Activated naive CD8-positive, alpha-beta T cell treated with anti-CD3 and anti-CD28 coated beads, Interleukin-2, amount 10 ng/mL, durations not matched to agents 7 days and 5 days (primary cell): ENCODE results near the gene TMPRSS11B. TPM values are rescaled to one million over a fixed set of nuclear protein-coding genes. Genes with fewer than 3 reads are reported as not detected.
"Not testable (repeated sequence)": the region's sequence is repeated elsewhere in the genome, so short reads cannot be mapped to it uniquely, and the experiment has no call there.

ENCODE experiments used
- ATAC-seq: fragments of 150-1000 bp; cut with Tn5 transposase; one replicate; pipeline ENCODE4 v1.10.0; 2021; ENCODE audit warnings: low read depth, moderate library complexity
- POLR2A ChIA-PET: fragments of 350-600 bp; sonication (Branson Sonifier 250); formaldehyde crosslinking; loops from one replicate; lab custom pipeline; 2021; ENCODE audit warnings: antibody characterized with exemption; lab: Charles Lee
- DNase-seq: peaks from one replicate; pipeline ENCODE4 v3.0.0; 2021
- H3K27ac Mint-ChIP-seq: one replicate; pipeline ENCODE4 v1.8.0; 2022; ENCODE audit warnings: mild to moderate bottlenecking, mixed read lengths
- H3K27me3 Mint-ChIP-seq: one replicate; pipeline ENCODE4 v1.8.0; 2022; ENCODE audit warnings: mild to moderate bottlenecking, moderate library complexity, mixed read lengths
- H3K36me3 Mint-ChIP-seq: one replicate; pipeline ENCODE4 v1.8.0; 2021; ENCODE audit warnings: mild to moderate bottlenecking, mixed read lengths
- H3K4me1 Mint-ChIP-seq: one replicate; pipeline ENCODE4 v1.8.0; 2021; ENCODE audit warnings: mixed read lengths
- H3K4me3 Mint-ChIP-seq: one replicate; pipeline ENCODE4 v1.8.0; 2022; ENCODE audit warnings: mild to moderate bottlenecking, moderate library complexity, mixed read lengths
- H3K9me3 Mint-ChIP-seq: one replicate; pipeline ENCODE4 v1.8.0; 2021; ENCODE audit warnings: mixed read lengths
- total RNA-seq, 2 experiments: library from RNA; stranded (reverse); gene quantifications; one replicate each; pipeline ENCODE4 v1.2.3, GENCODE V29; 2021

The TMPRSS11B gene
- not detected for total RNA-seq

GRCh38 chr4:68245594-68245993 lies at the start of gene TMPRSS11B:
Gene TMPRSS11B, minus strand, starts transcription at chr4:68245694. Its CDS starts 136 bp downstream, at chr4:68245558.
- peaks cover 4% of the 10 kb centered on the region for H3K9me3 Mint-ChIP-seq
- H3K27me3 Mint-ChIP-seq: no peaks in the 10 kb centered on the region
- no peak within 1 kb of the TSS for H3K27ac Mint-ChIP-seq
- no peak within 1 kb of the TSS for H3K4me3 Mint-ChIP-seq
- POLR2A ChIA-PET: no interaction called here
- DNase-seq (no peak), ATAC-seq (no peak)
- peaks cover 1% of the 10 kb centered on the region for H3K36me3 Mint-ChIP-seq
- H3K4me1 Mint-ChIP-seq: peaks cover 2% of the 10 kb centered on the region

GRCh38 chr4:68291256-68291655 lies 45.8 kb upstream of the TMPRSS11B start:
- no peak overlapping the region for H3K4me3 Mint-ChIP-seq
- DNase-seq (no peak), ATAC-seq (no peak)
- no peaks in the 10 kb centered on the region for H3K9me3 Mint-ChIP-seq
- H3K36me3 Mint-ChIP-seq: no peaks in the 10 kb centered on the region
- no peak overlapping the region for H3K27ac Mint-ChIP-seq
- H3K27me3 Mint-ChIP-seq: no peaks in the 10 kb centered on the region
- POLR2A ChIA-PET: no interaction called here
- H3K4me1 Mint-ChIP-seq: no peaks in the 10 kb centered on the region

- H3K4me3 Mint-ChIP-seq: no peak overlapping the region
- POLR2A ChIA-PET: no interaction called here
Observed at GRCh38 chr4:68288393-68288740, 42.9 kb upstream of the TMPRSS11B start.

GRCh38 chr4:68287704-68288392 lies 42.4 kb upstream of the TMPRSS11B start:
- no peak for ATAC-seq
- DNase-seq: no peak
- H3K9me3 Mint-ChIP-seq: no peaks in the 10 kb centered on the region
- H3K27me3 Mint-ChIP-seq: peaks cover 2% of the 10 kb centered on the region
- no peaks in the 10 kb centered on the region for H3K4me1 Mint-ChIP-seq
- H3K36me3 Mint-ChIP-seq: no peaks in the 10 kb centered on the region
- POLR2A ChIA-PET: no interaction called here
- no peak overlapping the region for H3K27ac Mint-ChIP-seq
- H3K4me3 Mint-ChIP-seq: no peak overlapping the region

More at GRCh38 chr4:68288393-68288740, 42.9 kb upstream of the TMPRSS11B start:
- H3K4me1 Mint-ChIP-seq: no peaks in the 10 kb centered on the region
- H3K36me3 Mint-ChIP-seq: no peaks in the 10 kb centered on the region
- no peak for DNase-seq
- no peak for ATAC-seq
- H3K27ac Mint-ChIP-seq: no peak overlapping the region
- H3K9me3 Mint-ChIP-seq: no peaks in the 10 kb centered on the region
- H3K27me3 Mint-ChIP-seq: peaks cover 2% of the 10 kb centered on the region

- DNase-seq (no peak), ATAC-seq (no peak)
- H3K9me3 Mint-ChIP-seq: no peaks in the 10 kb centered on the region
- POLR2A ChIA-PET: no interaction called here
- no peak overlapping the region for H3K4me3 Mint-ChIP-seq
- H3K4me1 Mint-ChIP-seq: no peaks in the 10 kb centered on the region
- peaks cover 2% of the 10 kb centered on the region for H3K27me3 Mint-ChIP-seq
- H3K36me3 Mint-ChIP-seq: no peaks in the 10 kb centered on the region
- H3K27ac Mint-ChIP-seq: no peak overlapping the region
Observed at GRCh38 chr4:68283714-68284113, 38.2 kb upstream of the TMPRSS11B start.

- ATAC-seq: no peak
- DNase-seq: no peak
- Mint-ChIP-seq H3K27ac (no peak overlapping the region), H3K4me3 (no peak overlapping the region), H3K9me3 (no peaks in the 10 kb centered on the region), H3K36me3 (no peaks in the 10 kb centered on the region), H3K4me1 (no peaks in the 10 kb centered on the region), H3K27me3 (peaks cover 2% of the 10 kb centered on the region)
- POLR2A ChIA-PET: no interaction called here
Observed at GRCh38 chr4:68283095-68283494, 37.6 kb upstream of the TMPRSS11B start.

GRCh38 chr4:68281796-68282740 lies 36.6 kb upstream of the TMPRSS11B start:
- H3K36me3 Mint-ChIP-seq, ATAC-seq, POLR2A ChIA-PET, H3K9me3 Mint-ChIP-seq, H3K4me1 Mint-ChIP-seq, H3K4me3 Mint-ChIP-seq, DNase-seq, H3K27ac Mint-ChIP-seq, H3K27me3 Mint-ChIP-seq: not testable (repeated sequence)

- Mint-ChIP-seq H3K27me3 (peaks cover 1% of the 10 kb centered on the region), H3K4me1 (no peaks in the 10 kb centered on the region), H3K9me3 (no peaks in the 10 kb centered on the region), H3K36me3 (no peaks in the 10 kb centered on the region), H3K27ac (no peak overlapping the region), H3K4me3 (no peak overlapping the region)
- POLR2A ChIA-PET: no interaction called here
- no peak for DNase-seq
- no peak for ATAC-seq
Observed at GRCh38 chr4:68278029-68278428, 32.5 kb upstream of the TMPRSS11B start.

GRCh38 chr4:68277627-68278026 lies 32.1 kb upstream of the TMPRSS11B start:
- peaks cover 1% of the 10 kb centered on the region for H3K27me3 Mint-ChIP-seq
- no peaks in the 10 kb centered on the region for H3K9me3 Mint-ChIP-seq
- no peak overlapping the region for H3K4me3 Mint-ChIP-seq
- no peak for DNase-seq
- no peaks in the 10 kb centered on the region for H3K4me1 Mint-ChIP-seq
- no peaks in the 10 kb centered on the region for H3K36me3 Mint-ChIP-seq
- no peak for ATAC-seq
- POLR2A ChIA-PET: no interaction called here
- H3K27ac Mint-ChIP-seq: no peak overlapping the region

- no peaks in the 10 kb centered on the region for H3K36me3 Mint-ChIP-seq
- POLR2A ChIA-PET: no interaction called here
- H3K9me3 Mint-ChIP-seq: no peaks in the 10 kb centered on the region
- no peak for ATAC-seq
- peaks cover 4% of the 10 kb centered on the region for H3K27me3 Mint-ChIP-seq
- H3K27ac Mint-ChIP-seq: no peak overlapping the region
- no peaks in the 10 kb centered on the region for H3K4me1 Mint-ChIP-seq
- H3K4me3 Mint-ChIP-seq: no peak overlapping the region
- no peak for DNase-seq
Observed at GRCh38 chr4:68272860-68273259, 27.4 kb upstream of the TMPRSS11B start.

- POLR2A ChIA-PET: interaction anchor here (1.1 kb wide), 1 partner anchor 104 kb away, joined by 3 read pairs; no protein-coding TSS in a partner anchor
- Mint-ChIP-seq H3K4me1 (peaks cover 2% of the 10 kb centered on the region), H3K27ac (no peak overlapping the region), H3K27me3 (peaks cover 4% of the 10 kb centered on the region), H3K36me3 (no peaks in the 10 kb centered on the region), H3K9me3 (no peaks in the 10 kb centered on the region), H3K4me3 (no peak overlapping the region)
- ATAC-seq: no peak
- no peak for DNase-seq
Observed at GRCh38 chr4:68272380-68272779, 26.9 kb upstream of the TMPRSS11B start.

GRCh38 chr4:68271851-68272357 lies 26.4 kb upstream of the TMPRSS11B start:
- Mint-ChIP-seq H3K36me3 (no peaks in the 10 kb centered on the region), H3K9me3 (no peaks in the 10 kb centered on the region), H3K27ac (no peak overlapping the region), H3K4me1 (peaks cover 2% of the 10 kb centered on the region), H3K27me3 (peaks cover 4% of the 10 kb centered on the region), H3K4me3 (peak overlapping the region; percentile 30)
- POLR2A ChIA-PET: interaction anchor here (1.1 kb wide), 1 partner anchor 104 kb away, joined by 3 read pairs; no protein-coding TSS in a partner anchor
- DNase-seq (peak; percentile 28), ATAC-seq (no peak)

- POLR2A ChIA-PET: no interaction called here
- Mint-ChIP-seq H3K4me3 (no peak overlapping the region), H3K27ac (no peak overlapping the region), H3K36me3 (no peaks in the 10 kb centered on the region), H3K27me3 (peaks cover 2% of the 10 kb centered on the region), H3K9me3 (peaks cover 1% of the 10 kb centered on the region), H3K4me1 (peaks cover 2% of the 10 kb centered on the region)
- ATAC-seq (no peak), DNase-seq (no peak)
Observed at GRCh38 chr4:68267433-68267944, 22.0 kb upstream of the TMPRSS11B start.
